ENCODE data around the gene TRMT112.
"Not testable (repeated sequence)": the region's sequence is repeated elsewhere in the genome, so short reads cannot be mapped to it uniquely, and the experiment has no call there.

The TRMT112 gene

DNA sequence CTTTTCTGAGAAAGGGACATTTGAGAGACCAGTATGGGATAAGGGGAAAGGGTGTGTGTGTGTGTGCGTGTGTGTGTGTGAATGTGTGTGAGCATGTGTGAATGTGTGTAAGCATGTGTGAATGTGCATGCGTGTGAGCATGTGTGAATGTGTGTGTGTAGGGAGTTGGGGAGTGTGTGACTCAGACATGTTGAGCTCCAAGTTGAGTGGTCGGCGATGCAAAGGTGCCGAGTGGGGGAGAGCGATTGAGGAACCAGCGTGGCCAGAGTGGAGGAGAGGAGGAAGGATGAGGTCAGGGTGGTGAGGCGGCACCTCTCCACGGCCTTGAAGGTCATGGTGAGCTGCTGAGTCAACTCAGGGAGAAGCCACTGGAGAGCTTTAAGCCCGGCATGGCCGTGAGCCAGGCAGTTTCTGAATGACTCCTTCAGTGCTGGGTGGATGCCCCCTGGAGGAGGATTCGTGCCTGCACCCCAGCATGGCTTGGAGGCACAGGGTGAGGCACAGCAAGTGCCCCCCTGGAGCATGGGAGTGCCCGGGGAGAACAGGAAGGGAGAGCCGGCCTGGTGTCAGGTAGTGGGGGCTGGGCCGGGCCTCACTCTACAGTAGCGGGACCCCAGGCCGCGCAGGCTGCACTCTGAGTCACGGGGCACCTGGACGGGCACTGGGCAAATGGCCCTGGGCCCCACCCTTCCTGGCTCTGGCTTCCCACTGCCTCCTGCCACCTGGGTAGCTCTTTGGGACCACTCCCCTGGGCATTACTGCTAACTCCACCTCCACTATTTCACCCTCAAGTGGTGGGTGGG, 14.4 kb upstream of the TRMT112 start:
- peak; percentile 30 for DNase-seq (ENCODE audit: low read depth)

DNA sequence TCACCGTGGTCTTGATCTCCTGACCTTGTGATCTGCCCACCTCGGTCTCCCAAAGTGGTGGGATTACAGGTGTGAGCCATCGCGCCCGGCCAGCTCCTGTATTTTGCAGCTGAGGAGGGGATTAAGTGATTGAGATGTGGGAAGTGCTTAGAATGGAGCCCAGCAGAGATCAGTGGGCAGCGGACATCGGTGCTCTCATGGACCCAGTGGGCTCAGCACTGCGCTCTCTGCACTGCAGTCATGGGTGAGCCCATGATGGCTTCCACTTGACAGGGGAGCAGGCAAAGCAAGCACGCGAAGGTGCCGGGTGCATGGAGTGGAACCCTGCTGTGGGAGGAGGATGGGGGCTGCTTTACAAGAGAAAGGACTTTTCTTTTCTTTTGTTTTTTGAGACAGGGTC, 13.5 kb upstream of the TRMT112 start:
- DNase-seq (ENCODE audit: low read depth): no peak

DNA sequence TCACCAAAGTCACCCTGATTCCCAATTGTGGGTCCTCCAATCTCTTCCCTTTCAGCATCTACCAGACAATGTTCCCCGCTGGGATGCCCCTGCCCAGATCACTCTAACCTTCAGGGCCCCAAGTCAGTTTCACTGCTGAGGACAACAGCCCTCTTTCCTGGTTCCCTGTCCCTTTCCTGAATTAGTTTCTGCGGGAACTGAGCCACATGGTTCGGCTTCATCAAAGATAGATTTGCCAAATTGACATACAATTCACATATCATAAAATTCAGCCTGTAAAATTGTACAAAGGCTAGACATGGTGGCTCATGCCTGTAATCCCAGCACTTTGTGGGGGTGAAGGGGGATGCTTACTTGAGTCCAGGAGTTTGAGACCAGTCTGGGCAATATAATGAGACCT, 10.6 kb upstream of the TRMT112 start:
- DNase-seq (ENCODE audit: low read depth): no peak

DNA sequence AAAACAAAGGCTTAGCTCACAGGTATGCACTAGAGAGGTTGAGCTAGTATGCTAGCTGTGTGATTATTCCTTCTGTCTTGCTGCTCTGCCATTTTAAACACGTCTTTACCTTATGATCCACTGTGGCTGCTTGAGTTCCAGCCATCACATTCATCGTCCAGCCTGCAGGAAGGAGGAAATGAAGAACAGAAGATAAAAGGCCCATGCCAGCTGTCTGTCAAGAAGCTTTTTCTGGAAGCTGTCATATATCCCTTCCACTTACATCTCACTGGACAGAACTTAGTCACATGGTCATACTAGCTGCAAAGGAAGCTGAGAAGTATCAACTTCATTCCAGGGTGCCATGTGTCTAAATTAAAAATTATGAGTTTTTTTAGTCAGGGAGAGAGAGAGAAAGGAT, 10.0 kb upstream of the TRMT112 start:
- DNase-seq (ENCODE audit: low read depth): no peak

DNA sequence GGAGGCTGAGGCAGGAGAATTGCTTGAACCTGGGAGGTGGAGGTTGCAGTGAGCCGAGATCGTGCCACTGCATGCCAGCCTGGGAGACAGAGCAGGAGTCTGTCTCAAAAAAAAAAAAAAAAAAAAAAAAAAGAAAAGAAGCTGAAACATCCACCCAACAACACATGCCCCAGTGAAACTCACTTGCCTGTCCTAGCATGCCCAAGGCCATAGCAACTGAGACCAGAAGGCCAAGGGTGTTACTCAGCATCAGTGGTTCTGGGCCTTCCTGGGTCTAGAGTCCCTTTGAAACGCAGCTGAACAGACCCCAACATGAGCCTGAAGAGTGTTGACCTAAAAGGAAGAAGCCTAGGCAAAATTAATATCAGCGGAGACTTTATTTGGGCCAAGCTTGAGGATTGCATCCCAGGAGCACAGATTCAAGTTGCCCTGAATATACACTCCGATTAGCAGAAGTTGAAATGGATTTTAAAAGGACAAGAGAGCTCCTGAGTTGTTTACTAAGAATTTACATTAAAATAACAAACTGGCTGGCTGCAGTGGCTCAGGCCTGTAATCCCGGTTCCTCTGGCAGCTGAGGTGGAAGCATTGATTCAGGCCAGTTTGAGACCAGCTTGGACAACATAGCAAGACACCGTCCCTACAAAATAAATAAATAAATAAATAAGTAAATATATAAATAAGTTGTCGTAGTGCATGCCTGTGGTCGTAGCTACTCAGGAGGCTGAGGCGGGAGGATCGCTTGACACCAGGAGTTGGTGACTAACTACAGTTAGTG, 7.5 kb upstream of the TRMT112 start:
- DNase-seq (ENCODE audit: low read depth): no peak

DNA sequence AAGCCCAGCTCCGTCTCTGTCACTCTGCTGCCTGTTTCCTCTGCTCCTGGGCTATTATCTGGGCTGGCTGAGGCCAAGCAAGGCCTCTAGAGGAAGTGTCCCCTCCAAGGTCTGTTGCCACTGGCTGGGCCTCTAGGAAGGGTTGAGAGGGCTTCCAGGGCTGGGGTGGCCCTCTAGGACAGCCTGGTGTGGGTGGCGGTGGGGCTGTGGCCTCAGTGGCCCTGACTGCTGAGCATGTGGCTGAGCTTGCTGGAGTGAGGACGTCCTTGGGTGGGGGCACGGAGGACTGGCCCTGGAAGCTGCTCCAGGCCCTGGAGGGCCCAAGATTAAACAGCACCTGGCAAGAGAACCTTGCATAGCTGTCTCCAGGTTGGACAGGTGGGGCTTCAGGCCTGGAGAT, 6.6 kb upstream of the TRMT112 start:
- DNase-seq (ENCODE audit: low read depth): not testable (repeated sequence)

DNA sequence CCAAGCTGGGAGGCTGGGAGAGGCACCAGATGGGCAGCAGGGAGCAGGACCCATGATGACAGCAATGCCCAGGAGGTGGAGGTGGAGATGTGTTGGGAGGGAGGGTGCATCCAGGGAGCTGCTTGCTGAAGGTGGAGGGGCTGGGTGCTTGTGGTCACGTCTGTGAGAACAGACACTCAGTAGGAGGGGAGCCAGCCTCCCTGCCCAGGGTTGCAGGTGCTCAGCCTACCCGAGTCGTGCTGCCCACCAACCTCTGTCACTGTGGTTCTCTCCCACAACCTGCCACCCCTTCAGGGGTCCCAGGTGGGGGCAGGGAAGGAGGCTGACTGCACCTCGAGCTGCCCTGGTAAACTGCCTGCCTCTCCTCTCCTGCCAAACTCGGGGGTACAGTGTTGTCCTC, 6.0 kb upstream of the TRMT112 start:
- DNase-seq (ENCODE audit: low read depth): no peak

DNA sequence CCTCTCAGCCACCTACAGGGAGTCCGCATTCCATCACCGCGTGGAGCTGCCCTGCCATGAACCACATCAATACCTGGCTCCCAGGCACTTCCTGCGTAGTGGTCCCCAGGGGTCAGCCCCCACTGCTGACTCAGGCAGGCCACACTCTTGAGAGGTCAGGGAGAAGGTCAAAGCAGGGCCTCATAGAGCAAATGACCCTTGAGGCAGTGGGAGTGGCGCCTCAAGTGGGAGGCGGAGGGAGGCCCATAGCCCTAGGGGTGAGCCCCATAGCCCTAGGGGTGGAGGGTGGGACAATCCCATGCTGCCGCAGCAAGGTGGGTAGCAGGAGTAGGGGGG, 5.5 kb upstream of the TRMT112 start:
- no peak for DNase-seq (ENCODE audit: low read depth)

DNA sequence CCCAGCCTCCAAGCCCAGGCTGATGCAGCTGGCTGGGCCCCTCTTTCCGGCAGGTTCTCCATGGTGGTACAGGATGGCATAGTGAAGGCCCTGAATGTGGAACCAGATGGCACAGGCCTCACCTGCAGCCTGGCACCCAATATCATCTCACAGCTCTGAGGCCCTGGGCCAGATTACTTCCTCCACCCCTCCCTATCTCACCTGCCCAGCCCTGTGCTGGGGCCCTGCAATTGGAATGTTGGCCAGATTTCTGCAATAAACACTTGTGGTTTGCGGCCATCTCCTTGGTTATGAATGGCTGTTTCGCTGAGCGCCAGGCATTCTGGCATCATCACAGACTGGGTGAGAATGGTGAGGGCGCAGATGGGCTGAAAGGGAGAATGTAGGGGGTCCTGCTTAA, 4.2 kb upstream of the TRMT112 start:
- DNase-seq (ENCODE audit: low read depth): no peak

DNA sequence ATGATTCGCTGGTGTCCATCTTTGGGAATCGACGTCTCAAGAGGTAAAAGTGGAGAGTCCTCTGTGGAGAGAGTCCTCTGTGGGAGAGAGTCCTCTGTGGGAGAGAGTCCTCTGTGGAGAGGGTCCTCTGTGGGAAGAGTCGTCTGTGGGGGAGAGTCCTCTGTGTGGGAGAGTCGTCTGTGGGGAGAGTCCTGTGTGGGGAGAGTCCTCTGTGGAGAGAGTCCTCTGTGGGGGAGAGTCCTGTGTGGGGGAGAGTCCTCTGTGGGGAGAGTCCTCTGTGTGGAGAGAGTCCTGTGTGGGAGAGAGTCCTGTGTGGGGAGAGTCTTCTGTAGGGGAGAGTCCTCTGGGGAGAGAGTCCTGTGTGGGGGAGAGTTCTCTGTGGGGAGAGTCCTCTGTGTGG, 3.7 kb upstream of the TRMT112 start:
- DNase-seq (ENCODE audit: low read depth): no peak

DNA sequence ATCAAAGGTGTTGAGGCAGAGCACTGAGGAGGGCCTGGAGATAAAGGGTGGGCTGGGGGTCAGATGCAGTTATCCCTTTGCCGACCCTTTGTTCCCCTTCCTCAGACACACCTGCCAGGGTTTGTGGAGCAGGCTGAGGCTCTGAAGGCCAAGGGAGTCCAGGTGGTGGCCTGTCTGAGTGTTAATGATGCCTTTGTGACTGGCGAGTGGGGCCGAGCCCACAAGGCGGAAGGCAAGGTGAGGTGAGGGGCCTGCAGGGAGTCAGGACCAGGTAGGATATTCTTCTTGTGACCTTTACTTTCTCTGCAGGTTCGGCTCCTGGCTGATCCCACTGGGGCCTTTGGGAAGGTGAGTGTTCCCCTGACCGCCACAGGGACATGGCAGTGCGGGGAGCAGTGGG, 3.2 kb upstream of the TRMT112 start:
- DNase-seq (ENCODE audit: low read depth): no peak

DNA sequence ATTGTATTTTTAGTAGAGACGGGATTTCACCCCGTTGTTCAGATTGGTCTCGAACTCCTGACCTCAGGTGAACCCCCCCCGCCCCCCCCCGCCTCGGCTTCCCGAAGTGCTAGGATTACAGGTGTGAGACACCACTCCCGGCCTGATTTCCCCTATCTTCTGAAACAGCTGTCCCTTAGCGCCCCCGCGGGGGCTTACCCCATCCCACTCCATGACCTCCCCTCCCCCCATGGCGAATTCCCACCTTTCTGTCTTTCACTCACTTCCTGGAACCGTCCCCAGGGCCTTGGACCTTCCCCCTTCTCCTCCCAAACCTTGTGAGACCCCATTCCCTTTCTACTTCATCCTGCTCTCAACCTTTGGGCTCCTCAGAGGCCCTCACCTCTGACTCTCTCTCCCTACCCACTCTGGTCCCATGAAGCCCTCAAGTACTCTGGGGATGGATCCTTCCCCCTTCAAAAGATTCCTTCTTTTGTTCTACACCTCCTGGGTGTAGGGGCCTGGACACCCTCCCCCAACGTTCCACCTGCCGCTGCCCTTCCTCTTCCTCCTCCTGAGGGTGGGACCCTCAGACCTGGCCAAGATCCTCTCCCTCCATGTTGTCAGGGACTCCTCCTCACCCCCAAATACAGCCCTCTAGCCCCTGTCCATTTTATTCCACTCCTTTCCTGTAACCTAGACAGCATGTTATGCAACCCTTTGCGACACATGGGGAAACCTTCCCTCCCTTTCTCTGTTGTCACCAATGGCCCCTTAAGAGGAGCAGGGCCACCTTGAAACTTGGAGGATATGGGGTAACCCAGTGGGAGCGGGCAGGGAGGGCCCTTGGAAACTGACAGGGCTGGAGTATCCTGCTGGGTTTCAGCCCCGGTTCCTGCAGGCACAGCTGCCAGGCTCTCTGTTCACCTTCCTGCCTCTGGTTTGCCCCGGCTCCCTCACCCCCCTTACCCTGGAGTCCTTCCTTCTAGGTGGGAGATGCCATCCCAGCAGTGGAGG, 1.7 kb upstream of the TRMT112 start:
- no peak for DNase-seq (ENCODE audit: low read depth)

DNA sequence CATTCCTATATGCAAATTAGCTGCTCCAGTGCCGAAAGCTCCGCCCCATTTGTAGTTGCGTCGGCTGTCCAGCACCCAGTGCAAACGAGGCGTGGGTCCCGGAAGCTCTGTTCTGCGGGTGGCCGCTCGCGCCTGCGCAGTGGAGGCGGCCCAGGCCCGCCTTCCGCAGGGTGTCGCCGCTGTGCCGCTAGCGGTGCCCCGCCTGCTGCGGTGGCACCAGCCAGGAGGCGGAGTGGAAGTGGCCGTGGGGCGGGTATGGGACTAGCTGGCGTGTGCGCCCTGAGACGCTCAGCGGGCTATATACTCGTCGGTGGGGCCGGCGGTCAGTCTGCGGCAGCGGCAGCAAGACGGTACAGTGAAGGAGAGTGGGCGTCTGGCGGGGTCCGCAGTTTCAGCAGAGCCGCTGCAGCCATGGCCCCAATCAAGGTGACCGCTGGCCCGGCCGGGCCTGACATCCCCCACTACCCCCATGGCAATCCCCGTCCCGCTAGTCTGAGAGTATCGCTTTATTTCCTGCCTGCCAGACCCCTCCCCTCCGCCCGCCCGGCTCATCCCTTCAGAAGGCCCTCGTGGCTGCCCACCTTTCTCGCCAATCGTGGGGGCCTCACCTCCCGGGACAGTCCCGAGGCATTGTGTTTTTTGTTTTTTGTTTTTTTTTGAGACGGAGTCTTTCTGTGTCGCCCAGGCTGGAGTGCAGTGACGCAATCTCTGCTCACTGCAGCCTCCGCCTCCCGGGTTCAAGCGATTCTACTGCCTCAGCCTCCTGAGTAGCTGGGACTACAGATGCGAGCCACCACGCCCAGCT, 804 bp upstream of the TRMT112 start, which contains the start of gene PRDX5:
PRDX5 (plus strand) TSS at position 161 of the 805 bp plus-strand sequence; CDS start at position 256, 95 bp downstream.
- DNase-seq (ENCODE audit: low read depth): peak; percentile 79

DNA sequence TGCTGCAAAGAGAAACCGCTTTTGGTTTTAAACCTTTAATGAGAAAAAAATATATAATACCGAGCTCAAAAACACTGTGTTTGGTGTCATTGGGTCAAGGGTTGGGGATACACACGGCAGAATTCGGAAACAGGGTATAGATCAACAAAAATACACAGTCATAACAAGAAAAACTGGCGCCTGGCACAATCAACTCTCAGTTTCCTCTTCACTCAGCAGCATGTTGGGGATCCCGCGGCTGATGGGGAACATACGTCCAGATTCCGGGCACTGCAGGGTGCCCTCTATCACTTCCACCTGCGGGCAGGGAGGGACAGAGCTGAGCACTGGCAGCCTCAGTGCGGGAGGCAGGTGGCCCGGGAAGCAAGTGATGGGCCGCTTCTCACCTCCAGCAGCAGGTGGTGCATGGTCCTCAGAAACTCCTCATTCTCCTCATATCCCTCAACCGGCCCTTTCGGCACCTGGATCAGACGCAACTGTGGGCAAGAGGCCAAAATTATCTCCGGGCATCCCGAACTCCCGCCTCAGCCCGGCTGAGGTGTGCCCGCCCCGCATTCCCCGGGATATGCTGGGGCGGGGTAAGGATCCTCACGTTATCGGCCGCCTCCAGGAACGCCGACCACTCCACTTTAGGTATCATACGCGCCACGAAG, 561 bp downstream of the TRMT112 start:
- no peak for DNase-seq (ENCODE audit: low read depth)

DNA sequence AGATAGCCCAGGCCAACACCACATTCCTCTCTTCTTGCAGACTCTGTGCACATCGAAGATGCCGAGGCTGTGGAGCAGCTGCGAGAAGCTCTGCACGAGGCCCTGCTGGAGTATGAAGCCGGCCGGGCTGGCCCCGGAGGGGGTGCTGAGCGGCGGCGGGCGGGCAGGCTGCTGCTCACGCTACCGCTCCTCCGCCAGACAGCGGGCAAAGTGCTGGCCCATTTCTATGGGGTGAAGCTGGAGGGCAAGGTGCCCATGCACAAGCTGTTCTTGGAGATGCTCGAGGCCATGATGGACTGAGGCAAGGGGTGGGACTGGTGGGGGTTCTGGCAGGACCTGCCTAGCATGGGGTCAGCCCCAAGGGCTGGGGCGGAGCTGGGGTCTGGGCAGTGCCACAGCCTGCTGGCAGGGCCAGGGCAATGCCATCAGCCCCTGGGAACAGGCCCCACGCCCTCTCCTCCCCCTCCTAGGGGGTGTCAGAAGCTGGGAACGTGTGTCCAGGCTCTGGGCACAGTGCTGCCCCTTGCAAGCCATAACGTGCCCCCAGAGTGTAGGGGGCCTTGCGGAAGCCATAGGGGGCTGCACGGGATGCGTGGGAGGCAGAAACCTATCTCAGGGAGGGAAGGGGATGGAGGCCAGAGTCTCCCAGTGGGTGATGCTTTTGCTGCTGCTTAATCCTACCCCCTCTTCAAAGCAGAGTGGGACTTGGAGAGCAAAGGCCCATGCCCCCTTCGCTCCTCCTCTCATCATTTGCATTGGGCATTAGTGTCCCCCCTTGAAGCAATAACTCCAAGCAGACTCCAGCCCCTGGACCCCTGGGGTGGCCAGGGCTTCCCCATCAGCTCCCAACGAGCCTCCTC, 1.5 kb downstream of the TRMT112 start:
- not testable (repeated sequence) for DNase-seq (ENCODE audit: low read depth)

DNA sequence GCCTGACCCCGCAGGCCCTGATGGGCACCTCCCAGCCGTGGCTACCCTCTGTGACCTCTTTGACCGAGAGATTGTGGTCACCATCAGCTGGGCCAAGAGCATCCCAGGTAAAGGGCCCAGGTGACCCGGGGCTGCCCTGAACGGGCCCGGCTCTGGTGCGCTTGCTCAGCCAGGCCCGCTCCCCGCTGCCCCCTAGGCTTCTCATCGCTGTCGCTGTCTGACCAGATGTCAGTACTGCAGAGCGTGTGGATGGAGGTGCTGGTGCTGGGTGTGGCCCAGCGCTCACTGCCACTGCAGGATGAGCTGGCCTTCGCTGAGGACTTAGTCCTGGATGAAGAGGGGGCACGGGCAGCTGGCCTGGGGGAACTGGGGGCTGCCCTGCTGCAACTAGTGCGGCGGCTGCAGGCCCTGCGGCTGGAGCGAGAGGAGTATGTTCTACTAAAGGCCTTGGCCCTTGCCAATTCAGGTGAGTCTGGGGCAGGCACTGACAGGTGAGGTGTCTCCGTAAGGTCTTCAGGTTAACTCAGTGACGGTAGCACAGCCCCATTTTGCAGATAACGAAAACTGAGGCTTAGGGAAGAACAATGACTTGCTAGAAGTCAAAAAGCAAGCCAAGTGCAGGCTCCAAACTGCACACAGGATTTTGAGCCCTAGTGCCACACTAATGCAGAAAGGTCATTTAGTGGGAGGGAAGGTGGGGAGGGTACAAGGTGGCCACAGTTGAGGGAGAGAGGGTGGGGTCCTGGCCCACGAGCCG, 2.4 kb downstream of the TRMT112 start:
- no peak for DNase-seq (ENCODE audit: low read depth)

DNA sequence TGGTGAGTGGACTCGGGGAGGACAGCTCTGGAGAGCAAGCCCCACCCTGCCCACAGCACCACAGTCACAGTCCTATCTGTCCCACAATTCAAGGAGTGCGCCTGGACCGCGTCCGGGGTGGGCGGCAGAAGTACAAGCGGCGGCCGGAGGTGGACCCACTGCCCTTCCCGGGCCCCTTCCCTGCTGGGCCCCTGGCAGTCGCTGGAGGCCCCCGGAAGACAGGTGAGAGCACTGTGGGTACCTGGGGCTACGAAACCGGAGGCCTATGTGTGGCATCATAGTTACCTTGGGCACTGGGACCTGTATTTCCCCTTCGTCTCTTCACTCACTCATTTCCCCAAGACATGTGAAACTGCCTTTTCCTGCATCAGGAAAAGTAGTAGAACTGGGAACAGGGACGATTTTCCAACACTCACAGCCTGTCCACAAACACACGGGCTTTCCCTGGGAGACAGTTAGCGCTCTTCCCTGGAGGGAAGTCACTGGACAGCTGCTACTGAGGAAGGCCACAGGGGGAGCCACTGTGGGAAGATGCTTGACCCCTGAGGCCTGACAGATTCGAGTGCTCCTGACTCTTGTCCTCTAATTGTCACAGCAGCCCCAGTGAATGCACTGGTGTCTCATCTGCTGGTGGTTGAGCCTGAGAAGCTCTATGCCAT, 3.1 kb downstream of the TRMT112 start:
- no peak for DNase-seq (ENCODE audit: low read depth)

DNA sequence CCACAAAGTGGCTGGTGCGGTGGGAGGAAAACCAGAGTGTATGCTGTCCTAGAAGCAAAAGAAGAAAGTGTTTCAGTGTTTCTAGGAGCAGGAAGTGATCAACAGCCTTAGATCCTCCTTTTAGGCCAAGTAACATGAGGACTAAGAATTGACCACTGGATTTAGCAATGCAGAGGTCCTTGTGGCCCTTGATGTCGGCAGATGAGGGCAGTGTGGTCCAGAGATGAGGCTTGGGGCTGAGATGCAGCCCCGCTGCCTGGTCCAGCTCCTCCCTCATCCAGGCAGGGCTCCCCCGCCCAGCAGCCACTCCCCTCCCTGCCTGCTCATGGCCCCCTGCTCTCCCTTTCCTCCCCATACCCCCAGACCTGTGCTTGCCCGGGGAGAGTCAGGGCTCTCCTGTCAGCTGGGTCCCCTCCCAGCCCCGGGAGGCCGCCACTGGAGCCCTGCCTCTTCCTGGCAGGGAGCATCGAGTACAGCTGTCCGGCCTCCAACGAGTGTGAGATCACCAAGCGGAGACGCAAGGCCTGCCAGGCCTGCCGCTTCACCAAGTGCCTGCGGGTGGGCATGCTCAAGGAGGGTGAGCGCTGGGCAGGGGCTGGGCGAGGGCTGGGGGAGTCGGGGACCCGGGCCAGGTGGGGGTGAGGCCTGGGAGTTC, 3.7 kb downstream of the TRMT112 start:
- no peak for DNase-seq (ENCODE audit: low read depth)
